ENCODE data around the gene MMP15. TPM values are rescaled to one million over a fixed set of nuclear protein-coding genes. Genes with fewer than 3 reads are reported as not detected.

MMP15 gene
- total RNA-seq, 1 donor from 2014 or later = 15.4 TPM

DNA sequence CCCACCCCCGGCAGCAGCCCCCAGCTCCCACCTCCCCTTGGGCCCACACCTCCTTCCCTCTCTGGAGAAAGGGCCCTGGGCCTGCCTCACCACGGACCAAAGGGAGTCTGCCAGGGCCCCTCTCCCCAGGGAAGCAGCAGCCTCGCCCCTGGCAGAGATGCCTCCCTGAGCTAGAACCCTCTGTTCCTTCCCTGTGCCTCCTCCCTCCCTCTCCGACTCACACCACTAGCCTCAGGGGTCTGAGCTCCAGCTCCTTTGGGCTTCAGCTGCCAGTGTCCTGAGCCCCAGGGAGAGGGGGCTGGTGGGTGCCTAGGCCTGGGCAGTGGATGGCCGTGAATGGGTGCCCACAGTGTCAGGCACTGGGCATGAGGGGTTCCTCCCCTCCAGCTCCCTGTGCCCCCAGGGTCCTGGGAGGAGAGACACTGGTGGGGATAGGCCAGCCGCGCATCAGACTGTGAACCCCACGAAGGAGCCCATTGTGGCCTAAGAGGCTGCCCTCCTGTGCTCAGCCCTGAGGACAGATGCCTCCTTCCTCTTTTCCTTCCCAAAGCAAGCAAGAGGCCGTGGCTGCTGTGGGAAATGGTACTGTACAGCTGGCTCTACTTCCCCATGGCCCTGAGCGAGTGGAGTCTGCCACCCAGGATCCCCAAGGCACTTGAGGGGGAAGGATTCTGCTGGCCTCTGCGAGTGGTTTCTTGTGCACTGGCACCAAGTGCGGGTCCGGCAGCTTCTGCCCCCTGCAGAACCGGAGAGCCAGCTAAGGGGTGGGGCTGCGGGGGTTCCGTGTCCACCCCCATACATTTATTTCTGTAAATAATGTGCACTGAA lies 20.7 kb downstream of the MMP15 start:
- Histone ChIP-seq H4K20me1 (ENCODE audit: insufficient read depth, low read length) (no peaks in the 10 kb centered on the region), H3K4me1 (ENCODE audit: insufficient read depth, low read length) (no peaks in the 10 kb centered on the region), H3K4me2 (ENCODE audit: low read length) (no peak overlapping the region), H3K27me3 (ENCODE audit: insufficient read depth, low read length) (no peaks in the 10 kb centered on the region), H3K79me2 (ENCODE audit: insufficient read depth, low read length) (no peaks in the 10 kb centered on the region), H3K9ac (ENCODE audit: low read length) (no peak overlapping the region), H3K4me3 (ENCODE audit: insufficient read depth, low read depth, low read length) (no peak overlapping the region), H3K9me3 (ENCODE audit: insufficient read depth, low read depth, low read length) (no peaks in the 10 kb centered on the region), H3K27ac (ENCODE audit: low read depth, low read length) (no peak overlapping the region), H2AFZ (ENCODE audit: low read depth, low read length) (no peak overlapping the region), H3K36me3 (ENCODE audit: insufficient read depth, low read length) (no peaks in the 10 kb centered on the region)
- H3K27me3 Mint-ChIP-seq (ENCODE audit: low read depth, unreplicated experiment) = no peaks in the 10 kb centered on the region
- H3K4me1 Mint-ChIP-seq (ENCODE audit: low read depth, unreplicated experiment) = no peaks in the 10 kb centered on the region
- no peak for TF ChIP-seq EZH2 (IDR thresholded peaks at IDR 0.05; ENCODE audit: insufficient read depth, low read length)
- TF ChIP-seq, protein P1, sequence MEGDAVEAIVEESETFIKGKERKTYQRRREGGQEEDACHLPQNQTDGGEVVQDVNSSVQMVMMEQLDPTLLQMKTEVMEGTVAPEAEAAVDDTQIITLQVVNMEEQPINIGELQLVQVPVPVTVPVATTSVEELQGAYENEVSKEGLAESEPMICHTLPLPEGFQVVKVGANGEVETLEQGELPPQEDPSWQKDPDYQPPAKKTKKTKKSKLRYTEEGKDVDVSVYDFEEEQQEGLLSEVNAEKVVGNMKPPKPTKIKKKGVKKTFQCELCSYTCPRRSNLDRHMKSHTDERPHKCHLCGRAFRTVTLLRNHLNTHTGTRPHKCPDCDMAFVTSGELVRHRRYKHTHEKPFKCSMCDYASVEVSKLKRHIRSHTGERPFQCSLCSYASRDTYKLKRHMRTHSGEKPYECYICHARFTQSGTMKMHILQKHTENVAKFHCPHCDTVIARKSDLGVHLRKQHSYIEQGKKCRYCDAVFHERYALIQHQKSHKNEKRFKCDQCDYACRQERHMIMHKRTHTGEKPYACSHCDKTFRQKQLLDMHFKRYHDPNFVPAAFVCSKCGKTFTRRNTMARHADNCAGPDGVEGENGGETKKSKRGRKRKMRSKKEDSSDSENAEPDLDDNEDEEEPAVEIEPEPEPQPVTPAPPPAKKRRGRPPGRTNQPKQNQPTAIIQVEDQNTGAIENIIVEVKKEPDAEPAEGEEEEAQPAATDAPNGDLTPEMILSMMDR (IDR thresholded peaks at IDR 0.05; ENCODE audit: insufficient read depth, low read depth, low read length) = no peak
- H3K9me3 Mint-ChIP-seq (ENCODE audit: unreplicated experiment) = no peaks in the 10 kb centered on the region
- DNase-seq (ENCODE audit: low read depth) (no peak), FAIRE-seq (no peak)
- H3K4me3 Mint-ChIP-seq (ENCODE audit: unreplicated experiment) = no peak overlapping the region
- peaks cover 2% of the 10 kb centered on the region for H3K36me3 Mint-ChIP-seq (ENCODE audit: low read depth, unreplicated experiment)
- no peak overlapping the region for H3K27ac Mint-ChIP-seq (ENCODE audit: unreplicated experiment)

DNA sequence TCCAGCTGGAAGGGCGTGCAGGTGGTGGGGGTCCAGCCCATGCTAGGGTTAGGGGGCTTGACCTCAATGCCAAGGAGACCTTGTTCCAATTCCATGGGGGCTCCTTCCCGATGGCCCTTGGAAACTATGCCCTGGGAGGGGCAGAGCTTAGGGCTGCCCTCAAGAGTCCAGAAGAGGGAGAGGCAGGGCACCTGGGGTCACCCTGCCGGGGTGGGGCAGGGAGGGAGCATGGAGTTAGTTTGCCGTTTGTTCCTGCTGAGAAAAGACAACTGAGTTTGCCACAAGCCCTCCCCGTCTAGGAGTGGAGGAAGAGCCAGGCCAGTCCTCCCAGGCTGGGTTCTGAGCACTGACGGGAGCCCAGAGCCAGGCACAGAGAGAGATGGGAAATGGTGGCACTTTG lies 21.4 kb downstream of the MMP15 start:
- H3K9ac ChIP-seq (ENCODE audit: low read length) = no peak overlapping the region
- no peaks in the 10 kb centered on the region for H3K9me3 Mint-ChIP-seq (ENCODE audit: unreplicated experiment)
- no peaks in the 10 kb centered on the region for H3K4me1 ChIP-seq (ENCODE audit: insufficient read depth, low read length)
- H4K20me1 ChIP-seq (ENCODE audit: insufficient read depth, low read length) = no peaks in the 10 kb centered on the region
- no peaks in the 10 kb centered on the region for H3K27me3 ChIP-seq (ENCODE audit: insufficient read depth, low read length)
- no peaks in the 10 kb centered on the region for H3K4me1 Mint-ChIP-seq (ENCODE audit: low read depth, unreplicated experiment)
- DNase-seq (ENCODE audit: low read depth) = no peak
- no peak overlapping the region for H2AFZ ChIP-seq (ENCODE audit: low read depth, low read length)
- no peaks in the 10 kb centered on the region for H3K36me3 ChIP-seq (ENCODE audit: insufficient read depth, low read length)
- H3K4me3 ChIP-seq (ENCODE audit: insufficient read depth, low read depth, low read length) = no peak overlapping the region
- no peak overlapping the region for H3K27ac ChIP-seq (ENCODE audit: low read depth, low read length)
- H3K4me2 ChIP-seq (ENCODE audit: low read length) = no peak overlapping the region
- no peak overlapping the region for H3K4me3 Mint-ChIP-seq (ENCODE audit: unreplicated experiment)
- no peaks in the 10 kb centered on the region for H3K79me2 ChIP-seq (ENCODE audit: insufficient read depth, low read length)
- TF ChIP-seq, protein P1 (IDR thresholded peaks at IDR 0.05; ENCODE audit: insufficient read depth, low read depth, low read length) = no peak
- TF ChIP-seq EZH2 (IDR thresholded peaks at IDR 0.05; ENCODE audit: insufficient read depth, low read length) = no peak
- H3K27ac Mint-ChIP-seq (ENCODE audit: unreplicated experiment) = no peak overlapping the region
- H3K27me3 Mint-ChIP-seq (ENCODE audit: low read depth, unreplicated experiment) = no peaks in the 10 kb centered on the region
- peaks cover 2% of the 10 kb centered on the region for H3K36me3 Mint-ChIP-seq (ENCODE audit: low read depth, unreplicated experiment)
- FAIRE-seq = no peak
- H3K9me3 ChIP-seq (ENCODE audit: insufficient read depth, low read depth, low read length) = no peaks in the 10 kb centered on the region

All from astrocyte (in vitro differentiated cells and primary cell).